ENCODE data around the gene IFI30. TPM values are rescaled to one million over a fixed set of nuclear protein-coding genes. Genes with fewer than 3 reads are reported as not detected.

IFI30 gene
- total RNA-seq, 1 donor, result 24.2 TPM

DNA sequence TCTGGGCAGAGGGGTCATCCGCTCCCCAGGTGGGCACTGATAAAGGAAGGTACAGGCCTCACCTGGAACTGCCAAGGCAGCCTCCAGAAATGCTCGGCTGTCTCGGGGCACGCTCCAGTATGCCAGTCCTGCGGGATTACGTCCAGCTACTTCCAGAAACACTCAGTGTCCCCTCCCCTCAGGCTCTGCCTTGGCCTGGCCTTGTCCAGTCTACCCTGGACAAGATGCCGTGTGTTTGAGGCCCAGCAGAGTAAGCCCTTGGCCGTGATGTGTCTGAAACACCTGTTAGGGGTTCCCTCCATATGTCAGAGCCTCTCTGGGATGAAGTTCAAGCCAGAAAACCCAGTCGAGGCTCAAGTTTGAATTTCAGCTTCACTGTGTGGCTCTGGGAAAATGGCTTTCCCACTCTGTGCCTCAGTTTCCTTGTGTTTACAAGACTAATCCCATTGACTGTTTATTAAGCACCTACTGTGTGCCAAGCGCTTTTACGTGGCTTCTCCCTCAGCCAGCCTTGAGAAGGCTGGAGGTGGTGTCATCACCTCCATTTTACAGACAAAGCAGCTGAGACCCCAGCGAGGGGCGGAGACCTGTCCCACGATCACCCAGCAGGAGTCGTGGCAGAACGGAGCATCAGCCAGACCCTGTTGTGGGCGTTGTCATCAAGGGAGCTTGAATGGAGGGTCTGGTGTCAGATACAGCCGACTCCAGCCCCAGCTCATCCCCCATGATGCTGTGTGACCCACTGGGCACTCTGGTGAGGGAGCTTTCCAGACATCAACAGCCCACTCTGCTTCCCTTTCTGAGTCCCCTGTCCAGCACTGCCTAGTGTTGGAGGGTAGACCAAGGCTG lies 22.6 kb upstream of the IFI30 start:
- TF ChIP-seq, protein P1, sequence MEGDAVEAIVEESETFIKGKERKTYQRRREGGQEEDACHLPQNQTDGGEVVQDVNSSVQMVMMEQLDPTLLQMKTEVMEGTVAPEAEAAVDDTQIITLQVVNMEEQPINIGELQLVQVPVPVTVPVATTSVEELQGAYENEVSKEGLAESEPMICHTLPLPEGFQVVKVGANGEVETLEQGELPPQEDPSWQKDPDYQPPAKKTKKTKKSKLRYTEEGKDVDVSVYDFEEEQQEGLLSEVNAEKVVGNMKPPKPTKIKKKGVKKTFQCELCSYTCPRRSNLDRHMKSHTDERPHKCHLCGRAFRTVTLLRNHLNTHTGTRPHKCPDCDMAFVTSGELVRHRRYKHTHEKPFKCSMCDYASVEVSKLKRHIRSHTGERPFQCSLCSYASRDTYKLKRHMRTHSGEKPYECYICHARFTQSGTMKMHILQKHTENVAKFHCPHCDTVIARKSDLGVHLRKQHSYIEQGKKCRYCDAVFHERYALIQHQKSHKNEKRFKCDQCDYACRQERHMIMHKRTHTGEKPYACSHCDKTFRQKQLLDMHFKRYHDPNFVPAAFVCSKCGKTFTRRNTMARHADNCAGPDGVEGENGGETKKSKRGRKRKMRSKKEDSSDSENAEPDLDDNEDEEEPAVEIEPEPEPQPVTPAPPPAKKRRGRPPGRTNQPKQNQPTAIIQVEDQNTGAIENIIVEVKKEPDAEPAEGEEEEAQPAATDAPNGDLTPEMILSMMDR (IDR thresholded peaks at IDR 0.05; ENCODE audit: insufficient read depth, low read depth, low read length), result no peak
- H3K4me3 ChIP-seq (ENCODE audit: low read depth, low read length), result no peak overlapping the region
- DNase-seq (ENCODE audit: low read depth), result no peak

- DNase-seq (ENCODE audit: low read depth), result peak; percentile 99
- peak overlapping the region; percentile 68 for H3K4me3 ChIP-seq (ENCODE audit: low read depth, low read length)
- TF ChIP-seq, protein P1 (IDR thresholded peaks at IDR 0.05; ENCODE audit: insufficient read depth, low read depth, low read length), result peak; percentile 58
These were observed 21.2 kb upstream of the IFI30 start for GRCh38 chr19:18152442-18152816.

DNA sequence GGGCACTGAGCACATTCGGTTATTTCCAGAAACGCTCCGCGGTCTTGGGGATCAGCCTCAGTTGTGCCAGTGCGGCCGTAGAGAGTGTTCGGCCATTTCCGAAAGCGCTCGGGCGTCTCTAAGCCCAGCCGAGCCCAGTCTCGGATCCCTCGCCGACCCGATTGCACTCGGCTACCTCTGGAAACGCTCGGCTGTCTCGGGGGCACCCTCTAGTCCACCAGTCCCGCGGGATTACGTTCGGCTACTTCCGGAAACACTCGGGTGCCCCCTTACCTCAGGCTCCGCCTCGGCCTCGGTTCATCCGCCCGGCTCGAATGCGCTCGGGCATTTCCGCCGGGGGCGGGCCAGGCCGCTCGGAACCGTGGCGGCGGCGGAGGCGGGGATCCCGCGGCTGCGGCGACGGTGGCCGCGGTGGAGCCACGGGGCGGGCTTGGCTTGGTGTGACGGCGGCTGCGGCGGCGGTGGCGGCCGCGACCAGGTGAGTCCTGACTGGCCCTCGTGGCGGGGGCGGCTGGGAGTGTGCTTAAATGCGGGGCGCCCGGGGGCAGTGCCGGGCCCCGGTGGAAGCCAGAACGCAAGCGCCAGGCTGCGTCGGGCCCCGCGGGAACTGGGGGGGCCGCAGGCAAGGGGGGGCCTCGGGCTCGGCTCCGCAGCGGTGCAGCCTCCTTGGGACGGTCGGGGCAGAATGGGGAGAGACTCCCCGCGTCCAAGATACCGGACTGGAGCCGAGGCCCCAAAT lies 20.6 kb upstream of the IFI30 start, which contains the start of gene PIK3R2:
TSS of gene PIK3R2 (plus strand) at position 347 of the 739 bp plus-strand sequence. CDS start 2,717 bp downstream, outside the sequence.
- peak within 1 kb of the TSS; percentile 93 for H3K4me3 ChIP-seq (ENCODE audit: low read depth, low read length)
- peak; percentile 99 for DNase-seq (ENCODE audit: low read depth)
- TF ChIP-seq, protein P1 (IDR thresholded peaks at IDR 0.05; ENCODE audit: insufficient read depth, low read depth, low read length), result no peak

- DNase-seq (ENCODE audit: low read depth), result no peak
- TF ChIP-seq, protein P1 (IDR thresholded peaks at IDR 0.05; ENCODE audit: insufficient read depth, low read depth, low read length), result no peak
These were observed 20.0 kb upstream of the IFI30 start for GRCh38 chr19:18153556-18154134.

DNA sequence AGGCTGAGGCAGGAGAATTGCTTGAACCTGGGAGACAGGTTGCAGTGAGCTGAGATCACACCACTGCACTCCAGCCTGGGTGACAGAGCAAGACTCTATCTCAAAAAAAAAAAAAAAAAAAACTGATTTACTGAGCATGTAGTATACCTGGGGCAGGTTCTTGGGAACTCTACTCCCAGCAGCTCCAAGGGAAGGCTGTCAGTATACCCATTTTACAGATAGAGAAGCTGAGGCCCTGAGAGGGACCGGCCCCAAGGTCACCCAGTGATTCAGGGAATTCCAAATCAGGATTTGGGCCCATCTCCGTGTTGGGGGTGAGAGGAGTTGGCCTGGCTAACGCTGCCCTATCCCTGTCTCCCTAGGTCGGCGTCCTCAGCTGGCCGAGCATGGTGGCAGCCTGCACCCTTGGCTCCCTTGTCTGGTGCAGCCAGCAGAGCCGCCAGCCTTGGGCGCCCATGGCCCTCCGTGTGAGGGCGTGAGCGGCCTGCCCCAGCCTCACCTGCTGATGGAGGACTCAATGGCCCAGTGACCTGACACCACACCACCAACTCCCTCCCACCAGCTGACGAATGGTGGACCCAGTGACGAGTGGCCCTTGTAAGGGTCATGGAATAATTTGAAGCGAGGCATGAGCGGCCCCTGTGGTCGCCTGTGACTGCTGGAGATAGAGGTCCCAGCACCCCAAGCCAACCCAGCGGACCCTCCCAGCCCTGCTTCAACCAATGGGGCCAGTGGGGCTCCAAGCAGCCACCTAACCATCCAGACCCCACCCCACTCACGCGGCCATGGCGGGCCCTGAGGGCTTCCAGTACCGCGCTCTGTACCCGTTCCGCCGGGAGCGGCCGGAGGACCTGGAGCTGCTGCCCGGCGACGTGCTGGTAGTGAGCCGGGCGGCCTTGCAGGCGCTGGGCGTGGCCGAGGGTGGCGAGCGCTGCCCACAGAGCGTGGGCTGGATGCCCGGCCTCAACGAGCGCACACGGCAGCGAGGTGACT lies 18.2 kb upstream of the IFI30 start:
- no peak for DNase-seq (ENCODE audit: low read depth)
- TF ChIP-seq, protein P1 (IDR thresholded peaks at IDR 0.05; ENCODE audit: insufficient read depth, low read depth, low read length), result no peak
- H3K4me3 ChIP-seq (ENCODE audit: low read depth, low read length), result no peak overlapping the region

More at GRCh38 chr19:18153556-18154134, 20.0 kb upstream of the IFI30 start:
- peak overlapping the region; percentile 93 for H3K4me3 ChIP-seq (ENCODE audit: low read depth, low read length)

GRCh38 chr19:18156268-18156667 lies 17.3 kb upstream of the IFI30 start:
- DNase-seq (ENCODE audit: low read depth), result no peak
- TF ChIP-seq, protein P1 (IDR thresholded peaks at IDR 0.05; ENCODE audit: insufficient read depth, low read depth, low read length), result no peak
- H3K4me3 ChIP-seq (ENCODE audit: low read depth, low read length), result no peak overlapping the region
